HFF-Myc (cell line): Measurements from ENCODE around the gene PPID.
A peak's percentile ranks its signal among the peaks of the same experiment; 100 is the strongest.
"Not testable (repeated sequence)": the region's sequence is repeated elsewhere in the genome, so short reads cannot be mapped to it uniquely, and the experiment has no call there.

Experiments
- DNase-seq: peaks from one replicate; pipeline ENCODE4 v3.0.0-alpha.2; 2011; ENCODE audit warnings: low read depth; ENCODE audit errors: extremely low read depth
- H3K4me3 ChIP-seq: replicated peaks from 2 replicates; pipeline ENCODE4 v1.5.1; 2011; ENCODE audit warnings: low read depth, mild to moderate bottlenecking, control low read depth, low read length
- TF ChIP-seq, protein P1 (sequence below): IDR thresholded peaks from 2 replicates; pipeline ENCODE4 v1.5.1; 2012; ENCODE audit warnings: mild to moderate bottlenecking, low read depth, low read length, control low read depth; ENCODE audit errors: missing control alignments

PPID gene

DNA sequence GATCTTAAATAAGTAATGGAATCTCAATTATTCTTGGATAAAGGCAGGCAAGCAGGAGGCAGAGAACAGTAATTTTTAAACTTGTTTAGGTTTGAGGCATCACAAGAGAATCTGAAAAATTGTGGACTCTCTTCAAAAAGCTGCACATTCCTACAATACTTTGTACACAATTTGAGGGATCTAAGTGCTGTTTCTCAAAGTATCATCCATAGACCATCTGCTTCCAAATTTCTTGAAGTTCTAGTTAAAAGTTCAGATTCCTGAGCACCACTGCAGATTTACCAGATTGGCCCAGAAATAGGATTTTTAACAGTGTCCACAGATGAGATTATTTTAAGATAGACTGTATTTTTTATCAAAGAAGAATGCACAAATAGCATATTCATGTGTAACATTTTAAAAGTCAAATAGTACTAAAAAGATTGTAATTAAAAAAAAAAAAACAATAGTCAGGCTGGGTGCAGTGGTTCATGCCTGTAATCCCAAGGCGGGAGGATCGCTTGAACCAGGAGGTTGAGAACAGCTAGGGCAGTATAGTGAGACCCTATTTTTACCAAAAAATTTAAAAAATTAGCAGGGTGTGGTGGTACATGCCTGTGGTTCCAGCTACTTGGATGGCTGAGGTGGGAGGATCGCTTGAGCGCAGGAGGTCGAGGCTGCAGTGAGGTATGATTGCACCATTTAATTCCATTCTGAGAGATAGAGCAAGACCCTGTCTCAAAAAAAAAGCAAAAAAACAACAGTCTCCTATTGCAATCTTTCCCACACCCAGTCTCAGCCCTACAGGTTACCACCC is 31.4 kb upstream of the PPID start:
- DNase-seq: no peak
- TF ChIP-seq, protein P1, sequence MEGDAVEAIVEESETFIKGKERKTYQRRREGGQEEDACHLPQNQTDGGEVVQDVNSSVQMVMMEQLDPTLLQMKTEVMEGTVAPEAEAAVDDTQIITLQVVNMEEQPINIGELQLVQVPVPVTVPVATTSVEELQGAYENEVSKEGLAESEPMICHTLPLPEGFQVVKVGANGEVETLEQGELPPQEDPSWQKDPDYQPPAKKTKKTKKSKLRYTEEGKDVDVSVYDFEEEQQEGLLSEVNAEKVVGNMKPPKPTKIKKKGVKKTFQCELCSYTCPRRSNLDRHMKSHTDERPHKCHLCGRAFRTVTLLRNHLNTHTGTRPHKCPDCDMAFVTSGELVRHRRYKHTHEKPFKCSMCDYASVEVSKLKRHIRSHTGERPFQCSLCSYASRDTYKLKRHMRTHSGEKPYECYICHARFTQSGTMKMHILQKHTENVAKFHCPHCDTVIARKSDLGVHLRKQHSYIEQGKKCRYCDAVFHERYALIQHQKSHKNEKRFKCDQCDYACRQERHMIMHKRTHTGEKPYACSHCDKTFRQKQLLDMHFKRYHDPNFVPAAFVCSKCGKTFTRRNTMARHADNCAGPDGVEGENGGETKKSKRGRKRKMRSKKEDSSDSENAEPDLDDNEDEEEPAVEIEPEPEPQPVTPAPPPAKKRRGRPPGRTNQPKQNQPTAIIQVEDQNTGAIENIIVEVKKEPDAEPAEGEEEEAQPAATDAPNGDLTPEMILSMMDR: no peak
- H3K4me3 ChIP-seq: no peak overlapping the region

DNA sequence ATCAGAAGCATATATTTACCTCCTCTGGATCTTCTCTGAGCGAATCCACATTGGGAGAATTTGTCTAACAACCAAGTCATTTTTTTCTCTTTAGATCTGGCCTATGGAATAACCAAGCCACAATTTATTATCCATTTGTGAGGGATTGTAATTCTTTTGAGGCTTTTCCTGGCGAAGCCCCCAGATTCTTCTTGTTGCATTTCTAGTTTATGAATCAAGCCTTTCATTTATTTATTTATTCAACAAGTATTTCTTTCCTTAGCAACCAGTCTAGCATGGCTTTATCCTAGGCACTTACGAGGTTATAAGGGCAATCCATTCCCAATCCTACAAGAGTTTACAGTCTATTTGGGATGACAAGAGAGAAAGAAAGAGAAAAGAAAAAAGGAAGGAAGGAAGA is 27.2 kb upstream of the PPID start:
- TF ChIP-seq, protein P1: no peak
- H3K4me3 ChIP-seq: no peak overlapping the region
- peak; percentile 20 for DNase-seq

DNA sequence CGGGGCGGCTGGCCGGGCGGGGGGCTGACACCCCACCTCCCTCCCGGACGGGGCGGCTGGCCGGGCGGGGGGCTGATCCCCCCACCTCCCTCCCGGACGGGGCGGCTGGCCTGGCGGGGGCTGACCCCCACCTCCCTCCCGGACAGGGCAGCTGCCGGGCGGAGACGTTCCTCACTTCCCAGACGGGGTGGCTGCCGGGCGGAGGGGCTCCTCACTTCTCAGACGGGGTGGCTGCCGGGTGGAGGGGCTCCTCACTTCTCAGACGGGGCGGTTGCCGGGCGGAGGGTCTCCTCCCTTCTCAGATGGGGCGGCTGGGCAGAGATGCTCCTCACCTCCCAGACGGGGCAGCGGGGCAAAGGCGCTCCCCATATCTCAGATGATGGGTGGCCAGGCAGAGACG is 23.3 kb upstream of the PPID start:
- DNase-seq, H3K4me3 ChIP-seq: not testable (repeated sequence)

DNA sequence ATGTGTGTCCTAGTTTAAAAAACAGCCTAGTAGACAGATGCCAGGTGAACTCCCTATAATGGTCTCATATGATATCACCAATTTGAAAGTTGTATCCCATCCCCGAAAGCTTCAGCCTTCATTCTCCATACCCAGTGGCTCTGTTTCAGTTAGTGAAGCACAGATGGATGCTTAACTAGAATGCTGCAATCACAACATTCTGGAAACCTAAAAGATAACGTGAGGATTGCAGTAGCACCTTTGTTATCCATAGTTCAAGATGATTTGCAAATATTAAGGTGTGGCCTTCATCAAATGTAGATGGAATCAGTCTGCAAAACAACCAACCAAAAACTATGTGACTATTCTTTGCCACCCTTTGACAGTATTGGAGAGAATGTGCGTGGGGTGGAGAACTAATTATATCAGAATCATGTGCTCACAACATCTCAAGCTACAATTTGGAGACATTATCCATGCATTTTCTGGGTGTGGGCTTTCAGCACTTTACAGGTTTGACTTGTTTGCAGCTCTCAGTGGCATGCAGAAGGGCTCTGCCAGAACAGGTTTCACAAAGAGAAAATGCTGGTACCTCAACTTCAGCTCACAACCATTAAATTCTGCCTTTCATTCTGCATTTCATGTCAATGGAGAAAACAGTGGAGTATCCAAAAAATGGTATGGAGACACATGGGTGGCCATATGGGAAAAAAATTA is 18.3 kb upstream of the PPID start:
- DNase-seq: no peak
- TF ChIP-seq, protein P1: no peak
- no peak overlapping the region for H3K4me3 ChIP-seq

DNA sequence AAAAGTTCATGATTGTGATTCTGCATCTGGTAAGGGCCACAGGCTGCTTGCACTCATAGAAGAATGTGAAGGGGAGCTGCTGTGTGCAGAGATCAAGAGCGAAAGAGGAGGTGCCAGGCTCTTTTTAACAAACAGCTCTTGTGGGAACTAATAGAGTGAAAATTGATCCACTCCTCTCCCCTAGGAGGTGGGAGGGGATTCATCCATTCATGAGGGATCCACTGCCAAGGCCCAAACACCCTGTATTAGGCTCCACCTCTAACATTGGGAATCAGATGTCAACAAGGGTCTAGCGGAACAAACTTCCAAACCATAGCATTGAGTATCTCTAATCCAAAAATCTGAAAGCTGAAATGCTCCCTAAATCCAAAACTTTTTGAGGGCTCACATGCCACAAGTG is 16.4 kb upstream of the PPID start:
- no peak overlapping the region for H3K4me3 ChIP-seq
- TF ChIP-seq, protein P1: no peak
- DNase-seq: no peak

DNA sequence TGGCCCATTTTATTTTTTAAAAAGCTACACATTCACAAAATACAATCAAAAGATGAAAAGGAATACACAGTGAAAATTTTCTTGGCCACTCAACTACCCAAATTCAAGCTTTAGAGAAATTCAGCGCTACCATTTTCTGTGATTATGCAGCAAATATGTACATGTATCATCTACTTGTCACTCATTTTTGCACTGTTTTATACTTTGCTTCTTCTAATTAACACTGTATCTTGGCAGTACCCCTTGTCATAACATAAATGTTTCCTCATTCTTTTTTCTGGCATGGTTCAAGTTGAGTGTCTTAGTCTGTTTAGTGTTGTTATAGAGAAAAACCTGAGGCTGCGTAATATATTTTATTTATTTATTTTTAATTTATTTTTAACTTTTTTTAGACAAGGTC is 15.7 kb upstream of the PPID start:
- DNase-seq: no peak
- TF ChIP-seq, protein P1: no peak
- no peak overlapping the region for H3K4me3 ChIP-seq

DNA sequence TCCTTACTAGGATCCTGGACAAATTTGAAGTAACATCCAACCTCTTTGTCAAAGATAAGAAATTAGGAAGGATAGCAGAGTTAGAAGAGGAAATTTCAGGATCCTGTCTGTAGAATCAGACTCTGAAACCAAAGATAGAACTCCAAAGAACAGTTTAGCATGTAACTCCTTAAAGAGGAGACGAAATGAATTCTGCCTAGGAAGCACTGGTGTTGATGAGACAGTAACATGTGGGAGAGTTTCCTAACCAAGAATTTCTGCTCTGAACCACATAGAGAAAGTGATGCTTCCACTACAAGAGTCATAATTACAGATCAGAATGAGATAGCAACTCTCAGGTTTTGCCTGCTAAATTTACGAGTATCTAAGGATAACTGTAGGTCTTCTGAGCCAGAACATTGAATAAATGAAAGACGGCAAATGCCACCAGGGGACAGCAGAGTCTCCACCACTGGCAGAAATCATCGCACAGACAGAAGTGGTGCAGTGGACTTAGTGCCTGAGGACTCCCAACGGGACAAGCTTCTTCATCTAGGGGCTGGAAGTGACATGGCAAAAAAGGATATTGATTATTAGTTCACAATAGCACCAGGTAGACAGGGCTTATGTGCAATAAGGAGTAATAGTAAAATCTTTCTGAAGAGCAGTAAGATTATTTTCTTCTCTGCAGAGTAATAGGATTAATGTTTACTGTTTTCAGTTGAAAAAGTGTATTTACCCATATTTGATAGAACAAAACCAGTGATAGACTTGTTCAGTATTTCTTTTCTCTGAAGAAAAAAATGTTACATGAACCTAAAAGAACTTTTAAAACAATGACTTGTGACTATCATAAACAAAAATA is 6.7 kb upstream of the PPID start:
- no peak for DNase-seq
- TF ChIP-seq, protein P1: peak; percentile 75
- H3K4me3 ChIP-seq: no peak overlapping the region
